Measurements from ENCODE around the gene MINDY4.

DNA sequence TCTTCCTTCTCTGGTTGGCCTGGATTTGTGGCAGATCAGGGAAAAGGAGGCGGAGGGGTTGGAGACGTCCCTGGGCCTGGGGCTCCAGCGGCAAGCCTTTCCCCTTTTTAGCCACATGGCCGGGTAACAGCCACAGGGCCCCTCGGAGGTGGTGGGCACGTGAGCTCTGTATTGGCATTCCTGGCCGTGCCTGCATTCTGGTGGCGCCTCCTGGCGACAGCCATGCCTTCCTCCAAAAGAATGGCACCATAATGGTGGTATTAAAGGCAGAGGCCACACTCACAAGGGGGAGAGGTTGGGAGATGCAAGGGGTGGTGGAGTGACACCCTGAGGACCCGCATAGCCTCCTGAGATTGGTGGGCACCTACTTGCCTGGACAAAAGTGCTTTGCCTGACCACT, 137.5 kb downstream of the MINDY4 start:
- TF ChIP-seq POLR2A (IDR thresholded peaks at IDR 0.05; ENCODE audit: insufficient read depth in 1 of 2, low read depth in 2 of 2, low read length in 2 of 2) (no peak), MEIS2 (CRISPR knock-in tag; IDR thresholded peaks at IDR 0.05) (no peak), EP300 (IDR thresholded peaks at IDR 0.05; ENCODE audit: low read depth in 2 of 2, low read length in 2 of 2) (no peak), EP300 (CRISPR knock-in tag; IDR thresholded peaks at IDR 0.05; ENCODE audit: borderline replicate concordance) (no peak), ZNF124 (CRISPR knock-in tag; IDR thresholded peaks at IDR 0.05) (no peak), MXI1 (IDR thresholded peaks at IDR 0.05; ENCODE audit: borderline replicate concordance, low read depth, low read length) (no peak), JUN (CRISPR knock-in tag; IDR thresholded peaks at IDR 0.05) (no peak)
- TF ChIP-seq, protein P1, sequence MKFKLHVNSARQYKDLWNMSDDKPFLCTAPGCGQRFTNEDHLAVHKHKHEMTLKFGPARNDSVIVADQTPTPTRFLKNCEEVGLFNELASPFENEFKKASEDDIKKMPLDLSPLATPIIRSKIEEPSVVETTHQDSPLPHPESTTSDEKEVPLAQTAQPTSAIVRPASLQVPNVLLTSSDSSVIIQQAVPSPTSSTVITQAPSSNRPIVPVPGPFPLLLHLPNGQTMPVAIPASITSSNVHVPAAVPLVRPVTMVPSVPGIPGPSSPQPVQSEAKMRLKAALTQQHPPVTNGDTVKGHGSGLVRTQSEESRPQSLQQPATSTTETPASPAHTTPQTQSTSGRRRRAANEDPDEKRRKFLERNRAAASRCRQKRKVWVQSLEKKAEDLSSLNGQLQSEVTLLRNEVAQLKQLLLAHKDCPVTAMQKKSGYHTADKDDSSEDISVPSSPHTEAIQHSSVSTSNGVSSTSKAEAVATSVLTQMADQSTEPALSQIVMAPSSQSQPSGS (CRISPR knock-in tag; IDR thresholded peaks at IDR 0.05) = no peak
- TF ChIP-seq, protein P2, sequence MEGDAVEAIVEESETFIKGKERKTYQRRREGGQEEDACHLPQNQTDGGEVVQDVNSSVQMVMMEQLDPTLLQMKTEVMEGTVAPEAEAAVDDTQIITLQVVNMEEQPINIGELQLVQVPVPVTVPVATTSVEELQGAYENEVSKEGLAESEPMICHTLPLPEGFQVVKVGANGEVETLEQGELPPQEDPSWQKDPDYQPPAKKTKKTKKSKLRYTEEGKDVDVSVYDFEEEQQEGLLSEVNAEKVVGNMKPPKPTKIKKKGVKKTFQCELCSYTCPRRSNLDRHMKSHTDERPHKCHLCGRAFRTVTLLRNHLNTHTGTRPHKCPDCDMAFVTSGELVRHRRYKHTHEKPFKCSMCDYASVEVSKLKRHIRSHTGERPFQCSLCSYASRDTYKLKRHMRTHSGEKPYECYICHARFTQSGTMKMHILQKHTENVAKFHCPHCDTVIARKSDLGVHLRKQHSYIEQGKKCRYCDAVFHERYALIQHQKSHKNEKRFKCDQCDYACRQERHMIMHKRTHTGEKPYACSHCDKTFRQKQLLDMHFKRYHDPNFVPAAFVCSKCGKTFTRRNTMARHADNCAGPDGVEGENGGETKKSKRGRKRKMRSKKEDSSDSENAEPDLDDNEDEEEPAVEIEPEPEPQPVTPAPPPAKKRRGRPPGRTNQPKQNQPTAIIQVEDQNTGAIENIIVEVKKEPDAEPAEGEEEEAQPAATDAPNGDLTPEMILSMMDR (CRISPR knock-in tag; IDR thresholded peaks at IDR 0.05) = peak; percentile 55
- TF ChIP-seq, protein P3, sequence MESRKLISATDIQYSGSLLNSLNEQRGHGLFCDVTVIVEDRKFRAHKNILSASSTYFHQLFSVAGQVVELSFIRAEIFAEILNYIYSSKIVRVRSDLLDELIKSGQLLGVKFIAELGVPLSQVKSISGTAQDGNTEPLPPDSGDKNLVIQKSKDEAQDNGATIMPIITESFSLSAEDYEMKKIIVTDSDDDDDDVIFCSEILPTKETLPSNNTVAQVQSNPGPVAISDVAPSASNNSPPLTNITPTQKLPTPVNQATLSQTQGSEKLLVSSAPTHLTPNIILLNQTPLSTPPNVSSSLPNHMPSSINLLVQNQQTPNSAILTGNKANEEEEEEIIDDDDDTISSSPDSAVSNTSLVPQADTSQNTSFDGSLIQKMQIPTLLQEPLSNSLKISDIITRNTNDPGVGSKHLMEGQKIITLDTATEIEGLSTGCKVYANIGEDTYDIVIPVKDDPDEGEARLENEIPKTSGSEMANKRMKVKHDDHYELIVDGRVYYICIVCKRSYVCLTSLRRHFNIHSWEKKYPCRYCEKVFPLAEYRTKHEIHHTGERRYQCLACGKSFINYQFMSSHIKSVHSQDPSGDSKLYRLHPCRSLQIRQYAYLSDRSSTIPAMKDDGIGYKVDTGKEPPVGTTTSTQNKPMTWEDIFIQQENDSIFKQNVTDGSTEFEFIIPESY (CRISPR knock-in tag; IDR thresholded peaks at IDR 0.05) = no peak

Data from HepG2 (cell line).